NCI-H2227 (cell line): Measurements from ENCODE around the gene SLFN11.
"Not testable (repeated sequence)": the region's sequence is repeated elsewhere in the genome, so short reads cannot be mapped to it uniquely, and the experiment has no call there.

Source experiments
- DNase-seq: peaks from one replicate; lab custom pipeline; 2025; ENCODE audit not compliant: unreplicated experiment; lab: John Stamatoyannopoulos, UW

The SLFN11 gene

GRCh38 chr17:35361027-35361426 is 12.4 kb downstream of the SLFN11 start:
- DNase-seq: no peak

DNA sequence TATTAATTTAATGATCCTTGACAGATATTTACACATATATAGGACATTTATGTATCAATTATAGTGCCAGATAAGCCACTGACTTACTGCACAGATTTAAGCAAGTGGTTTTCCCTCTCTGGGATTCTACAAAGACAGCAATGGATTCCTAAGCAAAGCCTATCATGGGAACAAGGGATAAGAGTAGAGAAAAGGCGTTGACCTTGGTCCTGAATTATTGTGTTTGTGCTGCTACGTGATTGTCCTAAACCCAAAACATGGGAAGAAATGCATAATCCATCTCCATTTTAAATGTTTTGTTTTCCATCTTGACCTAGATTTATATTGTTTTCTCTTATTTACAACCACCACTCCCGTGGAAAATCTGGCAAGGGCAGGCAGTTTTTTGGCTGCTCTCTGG is 14.0 kb downstream of the SLFN11 start:
- no peak for DNase-seq

DNA sequence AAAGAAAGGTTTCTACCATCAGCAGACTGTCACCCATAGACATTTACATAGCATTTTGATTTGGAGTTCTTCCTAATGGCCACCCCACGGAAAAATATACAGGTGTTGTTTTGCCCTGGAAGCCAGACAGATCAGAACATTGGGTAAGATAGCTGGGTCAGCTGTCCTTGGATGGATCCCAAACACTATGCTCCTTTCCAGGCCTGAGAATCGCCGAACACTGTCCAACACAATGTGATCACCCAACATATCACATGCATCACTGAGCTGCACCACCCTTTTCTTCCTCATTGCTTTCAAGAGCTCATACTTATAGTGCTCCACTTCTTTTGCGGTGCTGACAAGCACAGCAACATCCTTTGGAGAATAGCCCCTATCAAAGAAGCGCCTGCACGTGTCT is 21.1 kb downstream of the SLFN11 start:
- DNase-seq: no peak

GRCh38 chr17:35350493-35350892 is 22.9 kb downstream of the SLFN11 start:
- DNase-seq: no peak

GRCh38 chr17:35345926-35346771 is 27.3 kb downstream of the SLFN11 start:
- DNase-seq: no peak

GRCh38 chr17:35345445-35345925 is 27.9 kb downstream of the SLFN11 start:
- DNase-seq: no peak

DNA sequence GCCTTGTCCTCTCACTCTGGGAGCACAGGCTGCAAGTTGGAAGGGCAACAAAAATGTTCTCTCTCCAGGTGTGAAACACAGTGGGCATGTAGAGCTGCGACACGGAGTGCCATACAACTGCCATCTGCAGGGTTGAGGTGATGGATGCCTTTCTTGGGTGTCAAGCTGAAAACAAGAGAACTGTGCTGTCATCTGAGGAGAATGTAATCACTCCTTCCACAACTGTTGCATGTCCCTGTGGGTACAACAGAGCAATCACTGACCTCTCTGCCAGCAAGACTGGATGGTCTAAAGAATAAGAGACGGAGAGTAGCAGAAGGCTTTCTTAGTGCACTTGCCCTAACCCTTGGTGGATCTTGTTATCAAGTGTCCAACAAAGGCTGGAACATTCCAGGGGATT is 29.2 kb downstream of the SLFN11 start:
- no peak for DNase-seq

- no peak for DNase-seq
These were observed 31.1 kb downstream of the SLFN11 start for GRCh38 chr17:35342276-35342675.

DNA sequence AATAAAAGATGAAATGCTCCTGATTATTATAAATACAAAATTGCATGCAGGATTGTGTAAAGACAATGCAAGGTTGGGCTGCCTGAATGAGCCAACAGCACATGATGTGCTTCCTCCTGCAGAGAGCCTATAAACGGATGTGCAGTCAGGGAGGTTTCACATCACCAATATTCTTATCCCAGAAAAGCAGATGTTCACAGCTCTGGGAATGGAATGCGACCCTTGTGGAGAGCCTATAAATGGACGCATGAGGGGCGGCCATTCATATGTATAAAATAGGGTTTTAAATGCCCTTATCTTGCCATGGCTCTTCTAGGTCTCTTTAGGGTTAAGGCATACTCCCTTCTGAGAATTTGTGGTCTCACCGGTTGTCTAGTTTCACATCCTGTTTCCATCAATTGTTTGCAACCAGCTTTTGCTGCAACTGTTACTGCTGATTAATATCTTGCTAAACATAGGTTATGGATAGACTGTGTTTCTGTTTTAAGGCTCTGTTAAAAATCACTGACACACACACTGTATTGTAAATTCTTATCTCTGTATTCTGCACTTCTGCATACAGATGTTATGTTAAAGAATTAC is 31.9 kb downstream of the SLFN11 start:
- no peak for DNase-seq

GRCh38 chr17:35338230-35338629 is 35.2 kb downstream of the SLFN11 start:
- DNase-seq: no peak

DNA sequence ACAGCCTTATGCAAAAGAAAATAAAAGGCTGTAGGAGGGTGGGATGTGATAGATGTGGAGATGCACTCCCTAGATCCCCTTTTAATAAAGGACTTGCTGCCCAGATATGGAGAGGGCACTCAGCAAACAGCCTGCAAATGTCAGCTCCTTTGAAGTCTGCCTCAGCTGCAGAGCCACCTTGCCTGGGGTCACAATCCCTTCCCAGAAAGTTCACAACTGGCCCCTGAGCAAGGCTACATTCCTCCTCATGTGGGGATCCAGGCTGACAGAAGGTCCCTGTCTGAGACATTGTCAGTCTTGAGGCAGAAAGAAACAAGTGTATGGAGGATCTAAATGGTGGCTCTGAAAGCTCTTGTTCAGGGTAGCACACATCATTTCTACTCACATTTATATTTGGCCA is 36.1 kb downstream of the SLFN11 start:
- DNase-seq: no peak

DNA sequence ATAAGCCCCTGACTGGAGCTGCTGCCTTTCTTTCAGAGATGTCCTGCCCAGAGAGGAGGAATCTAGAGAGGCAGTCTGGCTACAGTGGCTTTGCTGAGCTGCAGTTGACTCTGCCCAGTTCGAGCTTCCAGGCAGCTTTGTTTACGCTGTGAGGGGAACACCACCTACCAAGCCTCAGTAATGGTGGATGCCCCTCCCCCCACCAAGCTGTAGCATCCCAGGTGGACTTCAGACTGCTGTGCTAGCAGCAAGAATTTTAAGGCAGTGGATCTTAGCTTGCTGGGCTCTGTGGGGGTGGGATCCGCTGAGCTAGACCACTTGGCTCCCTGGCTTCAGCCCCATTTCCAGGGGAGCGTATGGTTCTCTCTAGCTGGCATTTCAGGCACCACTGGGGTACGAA is 39.8 kb downstream of the SLFN11 start:
- DNase-seq: not testable (repeated sequence)

GRCh38 chr17:35322749-35323148 is 50.7 kb downstream of the SLFN11 start:
- DNase-seq: no peak

- DNase-seq: no peak
These were observed 57.5 kb downstream of the SLFN11 start for GRCh38 chr17:35315971-35316370.

GRCh38 chr17:35315283-35315682 is 58.1 kb downstream of the SLFN11 start:
- DNase-seq: no peak

GRCh38 chr17:35314415-35315216 is 58.8 kb downstream of the SLFN11 start:
- DNase-seq: no peak

- DNase-seq: no peak
These were observed 59.5 kb downstream of the SLFN11 start for GRCh38 chr17:35313875-35314409.

DNA sequence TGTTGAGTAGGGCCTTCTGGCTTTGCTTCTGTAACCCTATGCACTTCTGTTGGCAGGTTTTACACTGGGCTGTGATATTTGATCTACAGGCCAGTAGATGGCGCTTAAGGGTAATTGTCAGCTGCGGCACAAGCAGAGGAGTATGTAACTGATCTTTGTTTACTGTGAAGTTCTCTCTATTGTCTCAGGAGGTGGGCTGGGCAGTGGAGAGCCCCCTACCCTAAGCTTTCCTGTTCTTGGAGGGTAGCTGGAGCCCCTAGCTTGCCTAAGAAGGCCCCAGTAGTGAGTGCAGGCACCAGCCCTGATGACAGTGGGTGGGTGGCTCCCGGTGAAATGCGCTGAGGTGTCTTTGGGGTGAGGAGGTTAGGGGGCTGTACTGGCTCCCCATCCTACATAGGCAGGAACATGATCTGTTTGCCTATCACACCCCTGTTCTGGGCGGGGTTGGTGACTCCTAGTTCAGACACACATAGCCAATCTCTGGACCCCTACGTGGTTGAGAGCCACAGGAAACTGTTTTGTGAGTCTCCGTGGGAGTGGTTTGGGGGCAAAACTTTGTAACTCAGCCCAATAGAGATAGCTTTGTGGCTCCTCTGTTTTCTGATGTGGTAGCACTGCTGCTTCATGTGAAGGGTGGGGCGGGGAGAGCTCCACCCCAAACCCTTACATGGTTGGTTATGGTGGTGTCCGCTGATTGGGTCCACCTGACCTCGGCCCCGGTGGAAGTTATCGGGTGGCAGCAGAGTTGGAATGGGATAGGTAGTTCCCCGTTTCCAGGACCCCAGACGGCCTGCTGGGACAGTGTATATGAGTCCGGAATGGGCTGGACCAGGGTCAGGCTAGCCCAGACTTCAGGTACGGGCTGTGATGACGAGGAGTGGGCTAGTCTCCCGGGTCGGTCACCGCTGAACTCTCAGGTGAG is 60.4 kb downstream of the SLFN11 start:
- peak; percentile 57 for DNase-seq

DNA sequence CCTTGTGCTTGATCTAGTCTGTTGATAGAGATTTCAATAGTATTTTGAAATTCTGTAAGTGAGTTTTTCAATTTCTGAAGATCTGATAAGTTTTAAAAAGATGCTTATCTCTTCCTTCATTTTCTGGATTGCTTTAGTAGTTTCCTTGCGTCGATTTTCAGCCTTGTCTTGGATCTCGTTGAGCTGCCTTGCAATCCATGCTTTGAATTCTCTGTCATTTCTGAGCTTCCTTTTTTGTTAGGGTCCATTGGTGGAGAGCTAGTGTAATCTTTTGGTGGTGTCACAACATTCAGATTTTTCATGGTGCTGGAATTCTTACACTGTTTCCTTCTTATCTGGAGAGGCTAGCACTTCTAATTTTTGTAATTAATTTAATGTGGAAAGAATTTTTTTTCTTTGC is 61.1 kb downstream of the SLFN11 start:
- no peak for DNase-seq

DNA sequence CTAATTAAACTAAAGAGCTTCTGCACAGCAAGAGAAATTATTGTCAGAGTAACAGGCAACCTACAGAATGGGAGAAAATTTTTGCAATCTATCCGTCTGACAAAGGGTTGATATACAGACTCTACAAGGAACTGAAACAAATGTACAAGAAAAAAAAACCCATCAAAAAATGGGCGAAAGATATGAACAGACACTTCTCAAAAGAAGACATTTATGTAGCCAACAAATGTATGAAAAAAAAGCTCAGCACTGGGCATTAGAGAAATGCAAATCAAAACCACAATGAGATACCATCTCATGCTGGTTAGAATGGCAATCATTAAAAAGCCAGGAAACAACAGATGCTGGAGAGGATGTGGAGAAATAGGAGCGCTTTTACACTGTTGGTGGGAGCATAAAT is 64.1 kb downstream of the SLFN11 start:
- not testable (repeated sequence) for DNase-seq
